Stimulated activated CD4-positive, alpha-beta T cell treated with anti-CD3 and anti-CD28 coated beads, Interleukin-12 subunit alpha, Interleukin-12 subunit beta, amount 100 ng/mL, for 24 hours (primary cell): ENCODE data around the gene SERINC5.

Experiments
- DNase-seq, 2 experiments: peaks; one replicate each; pipeline ENCODE4 v3.0.0-alpha.2; 2020; ENCODE audit warnings: low read depth in 2 of 2

SERINC5 gene

DNA sequence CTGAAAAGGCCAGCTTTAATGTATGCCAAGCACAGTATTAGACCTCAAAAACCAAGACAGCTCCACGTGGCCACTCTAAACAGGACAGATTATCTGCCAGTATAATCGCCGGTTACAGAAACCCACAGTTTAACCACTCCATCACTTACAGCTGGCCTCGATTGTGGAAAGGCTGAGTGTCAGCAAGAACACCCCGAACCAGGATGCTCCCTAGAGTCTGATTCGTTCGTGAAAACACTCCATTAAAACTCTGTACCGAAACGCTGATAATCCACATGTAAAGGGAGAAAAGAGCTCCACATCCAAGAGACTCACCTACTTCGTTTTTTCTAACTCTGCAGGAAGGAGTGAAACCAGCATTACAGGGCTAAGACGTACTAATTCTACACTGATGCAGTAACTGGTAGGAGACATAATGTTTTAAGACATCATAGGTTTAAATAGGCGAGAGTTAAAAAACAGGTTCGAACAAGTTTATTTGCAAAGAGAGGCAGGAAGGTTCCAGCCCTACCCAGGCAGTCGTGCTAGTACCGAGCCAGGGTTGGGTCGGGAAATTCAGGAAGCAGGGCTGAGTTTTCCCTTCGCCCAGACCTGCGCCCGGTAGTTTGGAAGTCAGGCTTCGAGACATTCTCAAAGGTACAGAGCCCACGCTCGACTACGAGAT, 949 bp downstream of the SERINC5 start:
- no peak for DNase-seq

DNA sequence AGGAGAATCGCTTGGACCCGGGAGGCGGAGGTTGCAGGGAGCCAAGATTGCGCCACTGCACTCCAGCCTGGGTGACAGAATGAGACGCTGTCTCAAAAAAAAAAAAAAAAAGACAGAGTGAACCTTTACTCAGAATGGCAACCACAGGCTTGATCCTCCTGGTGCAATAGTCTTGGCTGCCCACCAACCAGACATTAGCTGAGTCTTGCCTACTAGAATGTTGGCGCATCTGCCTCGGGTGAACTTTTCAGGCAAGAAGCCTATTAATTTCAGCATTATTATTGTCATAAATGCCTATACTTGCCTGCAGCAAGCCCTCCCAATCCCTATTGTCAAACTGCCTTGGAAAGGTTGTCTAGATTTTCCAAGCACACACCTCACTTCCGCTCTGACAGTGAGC, 4.2 kb downstream of the SERINC5 start:
- no peak for DNase-seq

DNA sequence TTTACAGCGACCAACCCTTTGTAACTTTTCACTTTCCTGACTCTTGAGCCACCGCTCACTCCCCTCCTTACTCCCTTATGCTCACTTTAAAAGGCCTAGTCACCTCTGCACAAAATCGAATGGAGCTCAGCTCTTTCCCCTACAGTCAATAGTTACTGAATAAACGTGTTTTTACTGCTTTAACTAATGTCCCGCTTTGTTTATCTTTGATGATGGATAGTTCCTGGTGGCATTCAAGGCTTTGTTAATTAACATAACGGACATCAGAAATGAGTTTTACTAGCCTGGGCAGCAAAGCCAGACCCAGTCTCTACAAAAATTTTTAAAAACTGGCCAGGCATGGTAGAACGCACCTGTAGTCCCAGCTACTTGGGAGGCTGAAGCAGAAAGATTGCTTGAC, 5.0 kb downstream of the SERINC5 start:
- no peak for DNase-seq

GRCh38 chr5:80249901-80250300, 5.9 kb downstream of the SERINC5 start:
- no peak for DNase-seq

GRCh38 chr5:80248378-80248777, 7.5 kb downstream of the SERINC5 start:
- no peak for DNase-seq

DNA sequence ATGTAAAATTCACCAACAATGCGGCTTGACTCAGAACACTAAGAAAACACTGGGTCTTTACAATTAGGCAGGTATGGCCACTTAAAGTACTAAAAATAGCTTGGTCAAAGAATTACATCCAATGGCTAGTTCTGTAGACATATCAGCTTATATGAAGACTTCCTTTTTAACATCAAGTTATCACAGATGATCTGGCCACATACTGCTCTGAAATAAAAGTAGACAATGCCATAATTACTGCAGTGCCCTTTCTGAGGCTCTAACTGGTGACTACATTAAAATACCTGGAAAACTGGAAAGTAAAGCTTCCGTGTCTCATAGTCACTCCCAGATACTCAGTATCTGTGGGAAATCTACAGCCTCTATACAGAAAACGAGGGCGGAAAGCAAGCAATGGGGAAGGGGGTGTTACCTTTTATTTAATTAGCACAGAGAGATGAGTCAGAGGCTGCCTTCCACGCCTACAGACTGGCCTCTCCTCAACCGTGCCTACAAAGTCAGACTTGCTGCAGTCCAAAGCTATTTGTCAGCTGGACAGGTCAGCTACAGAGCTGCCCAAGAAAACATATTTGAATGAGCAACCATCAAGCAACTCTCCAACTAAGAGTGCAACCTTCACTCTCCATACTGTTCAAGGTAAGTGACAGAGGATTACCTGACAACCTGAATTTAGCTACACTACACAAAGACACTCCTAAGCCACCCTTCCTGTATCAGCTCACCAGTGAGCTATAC, 8.7 kb downstream of the SERINC5 start:
- DNase-seq = no peak

- no peak for DNase-seq
These were observed 9.7 kb downstream of the SERINC5 start for GRCh38 chr5:80246001-80246758.

GRCh38 chr5:80243567-80243966, 12.3 kb downstream of the SERINC5 start:
- no peak for DNase-seq

DNA sequence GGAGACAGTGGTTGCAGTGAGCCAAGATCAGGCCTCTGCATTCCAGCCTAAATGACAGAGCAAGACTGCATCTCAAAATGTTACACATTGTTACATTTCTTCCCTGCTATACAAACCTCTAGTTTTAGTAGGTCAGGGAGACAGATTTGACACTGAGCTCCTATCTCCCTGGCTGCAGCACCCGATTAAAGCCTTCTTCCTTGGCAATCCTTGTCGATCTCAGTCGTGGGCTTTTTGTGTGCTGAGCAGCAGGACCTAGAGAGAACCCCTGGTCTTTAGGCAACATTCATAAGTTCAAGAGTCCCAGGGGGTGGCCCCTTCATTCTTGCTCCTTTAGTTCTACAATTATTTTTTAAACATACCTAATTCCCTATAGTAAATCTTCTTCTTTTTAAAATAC, 13.0 kb downstream of the SERINC5 start:
- no peak for DNase-seq

- no peak for DNase-seq
These were observed 15.4 kb downstream of the SERINC5 start for GRCh38 chr5:80240368-80240986.

- DNase-seq = no peak
These were observed 16.0 kb downstream of the SERINC5 start for GRCh38 chr5:80239680-80240367.

DNA sequence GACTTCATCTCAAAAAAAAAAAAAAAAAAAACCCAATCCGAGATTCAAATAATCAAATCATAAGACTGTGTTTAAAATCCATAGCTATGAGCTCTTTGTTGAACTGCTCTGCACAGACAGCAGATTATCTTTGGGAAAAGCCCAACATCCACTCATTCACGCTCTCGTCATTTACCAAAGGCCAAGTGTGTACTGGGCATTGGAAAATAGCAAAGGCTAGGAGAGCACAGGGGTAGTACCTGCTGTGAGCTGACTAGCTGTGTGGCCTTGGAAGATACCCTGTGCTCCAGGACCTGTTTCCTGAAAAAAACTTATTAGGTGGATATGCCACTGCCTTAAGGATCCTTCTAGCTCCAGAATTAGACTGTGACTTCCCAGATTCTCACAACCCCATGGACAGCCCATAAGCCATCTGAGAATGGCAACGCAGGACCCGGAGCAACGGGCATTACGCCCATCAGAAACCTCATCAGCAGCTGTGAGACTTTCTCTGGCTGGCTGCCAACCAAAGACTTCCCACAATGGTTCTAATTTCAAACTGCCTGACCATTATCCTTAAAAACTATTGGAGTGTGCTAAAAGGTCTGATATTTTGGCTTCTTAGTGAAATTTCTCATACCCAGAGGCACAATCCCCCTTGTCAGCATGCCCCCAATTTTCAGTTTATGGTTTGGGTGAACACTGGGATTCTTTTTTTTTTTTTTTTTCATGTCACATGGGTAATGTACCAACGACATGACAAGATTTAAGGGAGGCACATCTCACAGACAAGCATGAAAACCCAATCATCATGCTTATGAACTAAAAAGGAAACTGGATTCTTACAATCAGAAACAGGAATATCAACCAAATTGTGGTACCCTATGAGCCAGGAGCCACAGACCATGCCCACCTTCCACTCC, 16.8 kb downstream of the SERINC5 start:
- no peak for DNase-seq

DNA sequence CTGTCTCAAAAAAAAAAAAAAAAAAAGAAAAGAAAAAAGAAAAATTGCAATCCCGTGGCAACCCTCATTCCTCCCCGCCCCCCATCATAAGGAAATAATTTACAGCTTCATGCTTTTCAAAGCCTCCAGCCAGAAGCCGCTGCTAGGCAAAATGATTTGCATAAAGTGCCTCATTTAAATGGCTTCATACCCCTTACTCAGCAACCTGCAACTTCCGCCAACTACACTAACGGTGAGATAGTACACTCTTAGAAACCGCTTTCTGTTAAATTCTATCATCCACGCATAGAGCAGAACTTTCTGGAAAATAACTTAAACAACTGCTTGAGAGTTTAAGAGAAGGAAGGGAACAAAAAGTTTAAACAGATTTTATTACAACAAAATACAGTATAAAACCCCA, 17.8 kb downstream of the SERINC5 start:
- DNase-seq = no peak

DNA sequence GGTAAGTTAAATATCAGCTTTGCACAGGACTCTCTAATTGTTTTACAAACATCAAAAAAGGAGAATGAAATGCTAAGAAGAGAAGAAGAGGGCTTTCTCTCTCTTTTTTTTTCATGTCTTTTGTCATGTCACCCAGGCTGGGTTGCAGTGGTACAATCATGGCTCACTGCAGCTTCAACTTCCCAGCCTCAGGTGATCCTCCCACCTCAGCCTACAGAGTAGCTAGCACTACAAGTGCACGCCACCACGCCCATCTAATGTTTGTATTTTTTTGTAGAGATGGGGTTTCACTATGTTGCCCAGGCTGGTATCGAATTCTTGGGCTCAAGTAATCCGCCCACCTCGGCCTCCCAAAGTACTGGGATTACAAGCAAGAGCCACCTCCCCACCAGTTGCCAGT, 18.6 kb downstream of the SERINC5 start:
- DNase-seq = no peak

DNA sequence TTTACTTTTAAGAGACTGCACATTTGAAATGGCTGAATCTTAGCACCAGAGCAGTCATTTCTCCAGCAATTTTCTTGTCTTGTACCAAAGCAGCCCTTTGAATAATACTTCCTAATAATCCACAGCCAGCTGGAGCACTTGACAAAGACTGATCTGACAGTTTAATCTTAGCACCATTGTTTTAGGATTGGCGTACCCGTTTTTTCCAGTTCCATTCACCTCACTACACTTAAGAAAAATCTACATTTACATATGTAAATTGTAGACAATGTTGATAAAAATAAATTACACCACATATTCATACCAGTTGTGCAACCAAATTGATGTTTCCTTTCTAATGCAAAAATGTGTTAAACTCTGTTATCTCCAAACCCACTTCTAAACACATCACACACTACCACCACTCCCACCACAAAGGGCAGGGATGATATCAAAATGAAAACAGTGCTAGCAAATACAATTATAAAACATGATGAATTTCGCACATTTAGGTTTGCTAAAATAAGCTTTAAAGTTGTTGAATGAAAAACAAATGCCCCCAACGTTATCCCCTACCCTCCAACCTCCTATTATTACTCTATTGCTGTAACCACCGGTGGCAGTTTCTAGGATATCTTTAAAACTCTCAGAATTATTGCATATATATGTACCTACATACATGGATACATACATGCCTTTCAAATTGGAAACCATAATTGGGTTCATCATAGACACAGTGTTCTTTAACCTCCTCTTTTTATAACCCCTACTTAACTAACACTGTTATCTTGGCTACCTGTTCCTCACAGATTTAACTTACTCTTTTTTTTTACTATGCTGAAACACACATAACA, 21.5 kb downstream of the SERINC5 start:
- DNase-seq = no peak

DNA sequence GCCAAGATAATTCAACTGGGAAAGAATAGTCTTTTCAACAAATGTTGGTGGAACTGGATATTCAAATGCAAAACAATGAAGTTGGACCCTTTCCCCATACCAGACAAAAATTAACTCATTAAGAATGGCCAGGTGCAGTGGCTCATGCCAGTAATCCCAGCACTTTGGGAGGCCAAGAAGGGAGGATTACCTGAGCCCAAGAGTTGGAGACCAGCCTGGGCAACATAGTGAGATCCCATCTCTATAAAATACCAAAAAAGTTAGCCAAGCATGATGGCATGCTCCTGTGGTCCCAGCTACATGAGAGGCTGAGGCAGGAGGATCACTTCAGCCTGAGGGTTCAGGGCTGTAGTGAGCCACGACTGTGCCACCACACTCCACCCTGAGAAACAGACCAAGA, 24.2 kb downstream of the SERINC5 start:
- DNase-seq = no peak

- DNase-seq = no peak
These were observed 24.6 kb downstream of the SERINC5 start for GRCh38 chr5:80231243-80231642.

- no peak for DNase-seq
These were observed 25.4 kb downstream of the SERINC5 start for GRCh38 chr5:80230269-80230992.

- DNase-seq = no peak
These were observed 26.0 kb downstream of the SERINC5 start for GRCh38 chr5:80229902-80230255.
